K562 (cell line): Measurements from ENCODE around the gene GOLT1A. TPM values are rescaled to one million over a fixed set of nuclear protein-coding genes. Genes with fewer than 3 reads are reported as not detected.

Experiments
- ATF7 ChIP-seq: fragments of 450-650 bp; IDR thresholded peaks from 2 replicates; pipeline ENCODE4 v1.7.1; 2014; ENCODE audit warnings: mild to moderate bottlenecking, moderate library complexity
- BRD9 ChIP-seq: fragments of 450-650 bp; IDR thresholded peaks from 2 replicates; pipeline ENCODE4 v1.6.1; 2018; ENCODE audit warnings: low read depth; ENCODE audit not compliant: partially characterized antibody
- CCNT2 ChIP-seq: IDR thresholded peaks from 2 replicates; pipeline ENCODE4 v1.6.1; 2011; ENCODE audit warnings: borderline replicate concordance, low read depth, mild to moderate bottlenecking, moderate library complexity, mixed read lengths, low read length; ENCODE audit not compliant: insufficient read length; ENCODE audit errors: extremely low read depth
- CEBPB ChIP-seq: fragments of 450-650 bp; IDR thresholded peaks from 2 replicates; pipeline ENCODE4 v1.6.1; 2016; ENCODE audit warnings: missing genetic modification characterization, missing compliant biosample characterization
- ETV5 ChIP-seq: sonication (generic); formaldehyde crosslinking; IDR thresholded peaks from 2 replicates; pipeline ENCODE4 v1.4.0; 2020; ENCODE audit warnings: low read depth, mild to moderate bottlenecking, missing genetic modification reagents
- GTF3C2 ChIP-seq: IDR thresholded peaks from 3 replicates; pipeline ENCODE4 v1.6.1; 2011; ENCODE audit warnings: borderline replicate concordance, mild to moderate bottlenecking, moderate library complexity; ENCODE audit not compliant: insufficient read length; ENCODE audit errors: extremely low read depth
- IRF1 ChIP-seq: sonication (generic); formaldehyde crosslinking; IDR thresholded peaks from 2 replicates; pipeline ENCODE4 v1.8.0; 2022; ENCODE audit warnings: missing genetic modification reagents, mild to moderate bottlenecking, borderline replicate concordance
- MCM2 ChIP-seq: fragments of 450-650 bp; IDR thresholded peaks from 2 replicates; pipeline ENCODE4 v1.6.1; 2017; ENCODE audit warnings: low read depth, mild to moderate bottlenecking
- RBM25 ChIP-seq: fragments of 200-400 bp; formaldehyde crosslinking; IDR thresholded peaks from 2 replicates; pipeline ENCODE4 v1.6.1; 2018; ENCODE audit warnings: low read length, low read depth, moderate library complexity; ENCODE audit not compliant: severe bottlenecking
- SMARCA5 ChIP-seq: fragments of 450-650 bp; IDR thresholded peaks from 2 replicates; pipeline ENCODE4 v1.6.1; 2016
- ZBTB2 ChIP-seq: fragments of 450-650 bp; IDR thresholded peaks from 2 replicates; pipeline ENCODE4 v1.6.1; 2016; ENCODE audit warnings: antibody characterized with exemption
- ZFP36 ChIP-seq: fragments of 150-350 bp; IDR thresholded peaks from 2 replicates; pipeline ENCODE4 v1.6.1; 2018; ENCODE audit warnings: low read length, low read depth; ENCODE audit not compliant: partially characterized antibody
- ZNF217 ChIP-seq: sonication (generic); formaldehyde crosslinking; IDR thresholded peaks from 2 replicates; pipeline ENCODE4 v1.8.0; 2022; ENCODE audit warnings: mild to moderate bottlenecking, missing genetic modification reagents
- ZNF407 ChIP-seq: fragments of 450-650 bp; IDR thresholded peaks from 2 replicates; pipeline ENCODE4 v1.6.1; 2016; ENCODE audit warnings: low read depth
- ZNF583 ChIP-seq: fragments of 250-450 bp; sonication (Bioruptor Pico); IDR thresholded peaks from 2 replicates; pipeline ENCODE4 v1.4.0; 2020
- polyA plus RNA-seq, 8 experiments: library from polyadenylated mRNA; depleted of rRNA in 4 of 8; stranded (reverse) in 5 of 8; unstranded in 3 of 8; fragments of >200 nt; fragmentation: Nextera tagmentation in 2 of 8; fragmentation: Illumina TruSeq in 1 of 8; extraction: Ambion mirVana in 2 of 8; extraction: Trizol in 1 of 8; gene quantifications; 2 replicates each; pipeline versions ENCODE4 v1.2.1 to v1.2.3, GENCODE V29; 2011 to 2014; ENCODE audit warnings: inconsistent platforms in 1 of 8, missing spikeins in 1 of 8
- total RNA-seq, 7 experiments: library from RNA; depleted of rRNA in 6 of 7; stranded (reverse); fragments of >200 nt in 6 of 7; fragmentation: Illumina TruSeq in 2 of 7; extraction: Trizol in 2 of 7; gene quantifications; 2 replicates each; pipeline versions ENCODE4 v1.2.1 to v1.2.3, GENCODE V29; 2011 to 2021; ENCODE audit warnings: low replicate concordance in 1 of 7

The GOLT1A gene
- total and polyA plus RNA-seq, 9 of the 15 experiments (the other 6 are each of a cell fraction or from before 2014, with no cell fraction given), result not detected

GRCh38 chr1:204254031-204254661 lies 40.4 kb upstream of the GOLT1A start (continued):
- TF ChIP-seq GTF3C2 (no peak), ZBTB2 (no peak), CCNT2 (no peak), ZNF217 (CRISPR knock-in tag) (no peak), ATF7 (no peak), ZNF583 (CRISPR knock-in tag) (no peak), ZFP36 (peak; percentile 58), IRF1 (CRISPR knock-in tag) (no peak), SMARCA5 (0 out of 2 replicates have a peak, but pooled peaks have one; percentile 53), BRD9 (peak; percentile 86), RBM25 (peak; percentile 91), ZNF407 (no peak), CEBPB (tag) (peak; percentile 80), ETV5 (CRISPR knock-in tag) (no peak), MCM2 (no peak)
